Hippocampal formation (tissue), 2 donors: ENCODE results near the gene TPRG1L.

Experiments used
- DNase-seq, 2 donors: peaks; one replicate each; lab custom pipeline; 2025; lab: John Stamatoyannopoulos, UW

The TPRG1L gene

DNA sequence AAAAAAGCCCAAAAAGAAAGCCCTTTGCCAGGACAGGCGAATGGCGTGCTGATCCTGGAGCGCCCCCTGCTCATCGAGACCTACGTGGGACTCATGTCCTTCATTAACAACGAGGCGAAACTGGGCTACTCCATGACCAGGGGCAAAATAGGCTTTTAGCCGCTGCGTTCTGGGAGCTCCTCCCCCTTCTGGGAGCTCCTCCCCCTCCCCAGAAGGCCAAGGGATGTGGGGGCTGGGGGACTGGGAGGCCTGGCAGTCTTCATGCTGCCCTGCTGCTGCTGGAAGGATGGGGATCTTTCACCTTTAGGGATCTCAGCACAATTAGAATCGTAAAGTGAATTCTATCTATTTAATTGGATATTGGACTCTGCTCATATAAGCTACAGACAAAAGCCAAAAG is 3.6 kb downstream of the TPRG1L start:
- DNase-seq = no peak

DNA sequence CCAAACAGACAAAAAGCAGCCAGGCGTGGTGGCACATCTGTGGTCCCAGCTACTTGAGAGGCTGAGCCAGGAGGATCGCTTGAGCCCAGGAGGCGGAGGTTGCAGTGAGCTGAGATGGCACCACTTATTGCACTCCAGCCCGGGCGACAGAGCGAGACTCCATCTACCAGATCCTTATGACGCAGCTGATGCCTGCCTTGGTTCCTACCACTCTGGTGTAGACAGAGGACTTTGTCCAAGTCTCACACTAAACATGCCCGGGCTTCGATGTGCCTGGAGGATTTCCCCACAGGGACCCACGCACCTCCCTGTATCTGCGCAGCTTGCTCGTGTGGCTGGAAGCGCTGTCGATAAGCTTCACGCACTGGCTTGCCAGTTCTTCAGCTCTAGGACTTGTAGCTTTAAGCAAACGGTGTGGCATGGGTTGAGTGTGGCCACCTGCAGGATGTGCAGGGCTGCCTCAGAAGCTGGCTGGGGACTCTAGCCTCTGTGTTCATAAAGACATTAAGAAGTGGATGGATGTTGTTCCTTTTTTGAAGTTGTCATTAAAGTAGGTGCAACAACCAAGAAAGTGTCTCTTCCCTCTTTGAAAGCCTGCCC is 4.8 kb downstream of the TPRG1L start:
- DNase-seq = no peak

DNA sequence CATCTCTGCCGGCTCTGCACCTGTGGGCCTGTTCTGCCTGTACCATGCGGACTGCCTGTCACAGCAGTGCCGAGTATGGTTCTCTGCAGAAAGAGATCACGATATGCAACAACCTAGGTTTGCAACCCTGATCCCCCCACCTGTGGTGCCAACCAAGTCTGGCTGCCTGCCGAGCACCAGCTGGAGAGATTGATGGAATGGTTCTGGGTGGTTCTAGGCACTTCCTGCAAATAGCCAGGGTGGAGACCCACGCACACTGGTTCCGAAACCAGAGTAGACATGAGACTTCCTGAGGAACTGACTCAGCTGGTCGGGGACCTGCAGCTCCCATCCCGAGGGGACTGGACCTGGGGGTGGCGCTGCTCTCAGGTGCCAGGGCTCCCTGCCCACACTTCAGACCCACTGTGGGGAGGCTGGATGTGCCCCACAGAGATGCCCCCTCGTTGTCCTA is 5.4 kb downstream of the TPRG1L start:
- no peak for DNase-seq

DNA sequence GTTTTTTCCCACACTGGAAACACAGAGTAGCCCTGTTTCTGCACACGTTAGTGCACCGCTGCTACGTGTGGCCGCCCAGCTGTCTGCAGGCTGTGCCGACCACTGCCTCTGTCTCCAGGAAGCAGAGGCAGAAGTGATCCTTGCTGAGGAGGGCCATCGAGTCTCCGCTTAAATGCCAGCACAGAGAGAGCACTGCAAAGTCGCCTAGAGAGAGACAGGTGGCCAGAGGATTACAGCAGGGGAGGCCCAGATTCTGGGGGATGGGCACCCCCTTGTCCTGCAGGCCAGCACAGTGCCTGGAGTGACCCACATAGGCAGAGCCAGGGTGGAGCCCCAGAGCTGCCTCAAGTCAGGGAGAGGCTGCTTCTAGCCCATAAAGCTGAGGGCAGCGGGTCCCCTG is 6.1 kb downstream of the TPRG1L start:
- no peak for DNase-seq

DNA sequence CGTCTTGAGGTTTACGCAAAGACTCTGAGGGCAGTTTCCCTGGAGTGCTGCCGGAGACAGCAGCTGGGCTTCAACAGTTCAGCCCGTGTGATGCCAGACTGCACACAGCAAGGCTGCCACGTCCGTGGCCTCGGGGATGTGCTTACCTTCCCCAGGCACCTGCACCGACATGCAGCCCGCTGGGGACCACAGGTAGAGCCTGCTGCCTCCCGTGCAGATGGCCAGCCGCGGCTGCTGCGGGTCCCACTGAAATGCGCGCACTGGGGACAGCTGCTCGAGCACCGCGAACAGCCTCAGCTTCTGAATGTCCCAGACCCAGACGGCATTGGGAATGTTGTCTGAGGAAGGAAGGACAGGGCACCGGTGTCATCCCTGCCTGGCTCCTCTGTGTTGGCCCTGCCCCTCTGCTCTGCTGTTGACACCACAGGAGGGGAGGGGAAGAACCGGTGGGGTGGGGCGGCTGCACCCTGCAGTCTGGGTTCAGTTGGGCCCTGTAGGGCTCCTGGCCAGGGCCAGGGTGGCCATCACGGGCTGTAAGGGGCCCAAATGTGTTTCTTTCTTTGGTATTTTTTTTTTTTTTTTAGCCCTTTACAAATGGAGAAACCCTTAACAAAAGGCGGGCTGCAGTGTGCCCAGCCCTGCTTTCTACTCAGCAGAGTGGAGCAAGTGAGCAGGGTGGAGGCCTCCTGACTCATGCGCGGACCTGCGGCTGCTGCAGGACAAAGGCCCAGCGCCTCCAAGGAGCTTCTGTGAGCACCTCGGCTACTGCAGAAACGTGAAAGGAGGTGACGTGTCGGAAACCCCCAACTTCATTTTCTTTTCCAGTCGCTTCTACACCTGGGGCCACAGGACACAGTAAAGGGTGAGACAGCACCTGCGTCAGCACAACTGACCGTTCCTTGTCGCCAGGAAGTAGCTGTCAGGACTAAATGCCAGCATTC is 6.8 kb downstream of the TPRG1L start:
- DNase-seq = no peak

DNA sequence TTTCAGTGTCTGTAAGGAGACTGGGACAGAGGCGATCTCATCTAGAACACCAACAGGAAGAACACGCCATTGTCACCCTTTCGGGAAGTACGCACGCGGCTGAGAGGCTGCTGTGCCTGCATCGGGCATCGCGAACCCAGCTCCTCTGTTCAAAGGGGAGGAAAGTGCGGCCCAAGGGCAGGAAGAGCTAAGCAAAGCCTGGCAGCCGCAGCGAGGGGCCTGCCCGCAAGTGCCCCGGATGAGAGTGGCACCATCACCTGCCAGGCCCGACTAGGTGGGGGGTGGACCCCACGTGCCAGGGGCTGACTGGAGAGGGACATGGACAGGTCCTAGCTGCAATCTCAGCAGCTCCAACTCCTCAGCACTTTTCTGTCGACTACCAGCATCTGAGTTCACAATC is 7.5 kb downstream of the TPRG1L start:
- DNase-seq = no peak

DNA sequence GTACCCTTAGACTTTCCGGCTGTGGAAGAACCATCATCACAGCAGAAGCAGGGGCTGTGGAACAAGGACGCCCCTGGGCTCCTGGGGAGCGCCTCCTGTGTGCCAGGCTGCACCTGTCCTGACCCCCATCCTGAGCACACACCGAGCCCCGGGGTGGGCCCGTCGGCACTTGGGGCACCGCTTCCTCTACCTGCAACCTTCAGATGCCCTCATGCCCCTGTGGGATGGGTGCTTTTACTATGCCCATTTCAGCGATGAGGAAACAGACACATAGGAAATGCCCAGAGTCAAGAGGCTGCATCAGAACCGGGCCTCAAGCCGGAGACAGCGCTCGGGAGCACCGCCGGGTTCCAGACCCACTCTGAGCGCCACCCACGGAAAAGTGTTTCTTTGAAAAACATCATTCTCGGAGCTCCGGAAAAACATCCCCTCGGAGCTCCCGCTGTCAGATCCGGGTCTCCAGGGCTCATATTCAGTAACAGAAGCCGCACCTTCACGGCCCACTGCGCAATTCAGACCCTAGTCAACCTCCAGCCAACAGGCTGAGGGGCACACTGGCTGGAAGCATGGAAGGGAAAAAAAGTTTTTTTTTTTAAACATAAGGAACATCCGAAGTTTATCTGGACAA is 8.0 kb downstream of the TPRG1L start:
- no peak for DNase-seq

DNA sequence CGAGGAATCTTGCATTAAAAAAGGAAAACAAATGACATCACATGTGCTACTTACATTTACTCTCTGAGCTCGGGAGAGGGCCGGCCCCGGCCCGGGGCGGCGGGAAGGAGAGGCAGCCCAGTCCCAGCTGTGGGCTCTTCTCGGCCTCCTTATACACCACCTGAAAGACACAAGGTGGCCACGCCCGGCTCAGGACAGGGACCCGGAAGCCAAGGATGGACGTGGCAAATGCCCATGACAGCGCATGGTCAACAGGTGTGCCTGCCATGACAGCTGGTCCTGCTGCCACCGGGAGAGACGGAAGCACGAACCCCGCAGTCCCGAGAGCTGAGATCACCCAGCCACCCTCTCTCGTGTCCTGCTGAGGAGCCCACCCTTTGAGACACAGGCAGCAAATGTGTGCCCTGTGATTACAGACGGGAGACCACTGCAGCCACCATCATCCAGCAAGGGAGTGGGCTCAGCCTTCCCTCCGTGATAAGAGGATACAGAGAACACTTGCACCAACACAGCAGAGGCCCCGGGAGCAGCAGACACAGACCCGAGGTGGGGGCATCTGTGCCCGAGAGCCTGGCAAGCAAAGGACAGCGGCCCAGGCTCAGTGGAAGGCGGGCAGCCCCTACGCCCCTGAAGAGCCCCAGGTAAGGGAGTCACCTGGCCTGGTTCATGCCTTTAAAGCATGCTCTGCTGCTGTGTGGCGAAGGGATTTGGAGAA is 8.7 kb downstream of the TPRG1L start:
- DNase-seq = no peak

DNA sequence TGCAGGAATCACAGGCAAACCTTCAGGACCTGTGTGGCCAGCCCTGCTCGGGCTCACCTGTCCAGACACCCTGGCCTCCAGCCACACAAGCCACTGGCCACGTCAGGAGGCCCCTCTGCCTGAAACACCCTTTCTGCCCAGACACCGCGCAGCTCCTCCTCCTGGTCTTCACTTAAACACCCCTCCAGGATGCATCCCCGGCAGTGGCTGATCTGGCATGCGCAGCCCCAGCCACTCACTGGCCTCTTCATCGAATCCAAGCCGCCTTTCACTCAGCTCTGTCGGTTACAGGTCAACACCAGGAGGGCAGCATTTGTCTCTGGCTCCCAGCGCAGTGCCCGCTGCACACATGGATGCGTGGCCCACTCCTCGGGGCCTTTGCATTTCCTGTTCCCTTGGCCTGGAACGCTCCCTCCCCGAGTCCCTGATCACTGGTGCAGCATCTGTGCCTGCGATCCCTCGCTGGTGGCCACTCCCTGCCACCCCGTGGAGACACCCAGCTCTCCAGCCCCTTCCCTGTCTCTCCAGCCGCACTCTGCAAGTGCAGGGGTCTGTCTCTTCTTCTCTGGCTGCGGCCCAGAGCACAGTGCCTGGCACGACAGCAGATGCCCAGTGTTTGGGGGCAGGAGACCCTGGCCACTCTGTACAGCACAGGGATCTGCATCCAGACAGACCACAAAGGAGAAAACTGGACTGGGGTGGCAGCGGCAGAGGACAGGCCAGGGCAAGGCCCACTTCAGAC is 9.4 kb downstream of the TPRG1L start:
- DNase-seq = no peak

DNA sequence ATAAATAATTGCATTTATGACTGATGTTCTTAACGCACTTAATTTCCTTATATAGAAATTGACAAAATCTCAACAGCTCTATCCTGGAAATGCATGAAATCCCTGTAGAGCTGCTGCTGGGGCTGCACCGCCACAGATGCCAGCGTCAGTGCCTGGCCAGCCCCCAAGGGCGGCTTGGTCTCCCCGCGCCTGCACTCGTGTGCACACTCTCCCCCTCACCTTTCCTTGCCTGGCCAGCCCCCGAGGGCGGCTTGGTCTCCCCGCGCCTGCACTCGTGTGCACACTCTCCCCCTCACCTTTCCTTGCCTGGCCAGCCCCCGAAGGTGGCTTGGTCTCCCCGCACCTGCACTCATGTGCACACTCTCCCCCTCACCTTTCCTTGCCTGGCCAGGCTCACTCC is 11.3 kb downstream of the TPRG1L start:
- DNase-seq = no peak

DNA sequence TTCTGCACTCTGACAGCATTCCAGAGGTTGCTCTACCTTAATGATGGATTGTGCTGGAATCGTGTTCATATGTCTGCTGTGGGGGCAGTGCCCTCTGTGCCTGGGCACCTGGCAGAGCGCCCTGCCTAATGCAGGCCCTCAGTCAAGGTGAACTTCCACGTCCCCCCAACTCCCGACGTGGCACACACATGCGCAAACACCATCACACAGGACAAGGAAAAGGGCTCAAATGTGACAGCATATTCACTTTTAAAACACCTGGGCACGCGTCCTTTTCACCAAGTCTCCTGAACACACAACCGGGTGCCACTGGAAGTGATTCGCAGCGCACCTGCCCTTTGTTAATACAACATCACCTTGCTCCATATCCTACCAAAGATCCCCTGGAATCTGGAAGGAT is 11.7 kb downstream of the TPRG1L start:
- DNase-seq = no peak

DNA sequence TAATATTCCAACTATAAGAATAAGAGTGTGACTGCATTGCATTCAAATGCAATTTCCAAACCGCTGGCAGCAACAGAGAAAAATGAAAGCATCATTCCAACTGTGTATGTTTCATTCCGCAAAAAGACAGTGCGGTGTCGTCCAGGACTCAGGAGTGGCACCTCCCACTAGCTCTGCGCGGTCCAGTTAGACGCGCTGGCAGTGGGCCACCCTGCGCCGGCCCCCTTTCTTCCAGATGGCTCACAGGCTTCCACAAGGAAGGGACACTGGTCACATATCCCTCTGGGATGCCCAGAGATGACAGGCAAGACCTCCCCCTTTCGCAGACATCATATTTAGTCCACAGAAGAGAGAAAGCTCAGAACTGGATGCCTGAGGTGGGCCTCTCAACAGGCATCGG is 13.2 kb downstream of the TPRG1L start:
- no peak for DNase-seq

DNA sequence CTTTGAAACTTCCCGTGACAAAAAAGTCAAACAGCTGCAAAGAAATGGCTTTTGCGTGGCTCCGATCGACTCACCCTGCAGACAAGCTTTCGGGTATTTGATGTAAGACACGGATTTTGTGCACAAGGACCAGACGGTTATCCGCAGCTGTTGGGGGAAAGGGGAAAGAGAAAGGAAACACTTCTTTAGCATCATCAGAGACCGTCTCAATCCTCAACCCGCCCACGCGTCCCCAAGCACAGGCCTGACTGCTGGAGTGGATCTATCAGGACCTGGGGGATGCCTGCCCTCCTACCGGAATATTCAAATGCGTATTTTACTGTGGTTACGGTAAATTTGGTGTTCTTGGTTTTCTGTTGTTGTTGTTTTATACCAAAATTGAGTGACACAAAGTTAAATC is 13.9 kb downstream of the TPRG1L start:
- DNase-seq = no peak

DNA sequence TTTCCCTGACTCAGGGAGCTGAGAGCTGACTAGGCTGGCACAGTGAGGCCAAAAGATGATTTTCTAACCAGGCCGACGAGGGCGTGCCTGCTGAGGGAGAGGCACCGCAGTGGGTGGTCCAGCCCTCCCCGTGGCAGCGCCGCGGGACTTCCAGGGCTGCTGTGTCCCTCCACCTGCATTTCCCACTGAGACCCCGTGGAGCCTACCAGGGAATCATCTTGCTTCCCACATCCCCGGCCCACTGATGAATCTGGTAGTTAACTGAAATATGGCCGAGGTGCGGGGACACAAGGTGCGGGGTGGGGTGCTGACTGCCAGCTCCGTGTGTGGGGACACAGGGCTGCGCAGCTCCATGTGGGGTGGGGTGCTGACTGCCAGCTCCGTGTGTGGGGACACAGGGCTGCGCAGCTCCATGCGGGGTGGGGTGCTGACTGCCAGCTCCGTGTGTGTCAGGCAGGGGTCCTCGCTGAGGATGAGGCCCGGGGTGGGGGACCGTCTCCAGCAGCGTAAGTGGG is 14.6 kb downstream of the TPRG1L start:
- DNase-seq = no peak

DNA sequence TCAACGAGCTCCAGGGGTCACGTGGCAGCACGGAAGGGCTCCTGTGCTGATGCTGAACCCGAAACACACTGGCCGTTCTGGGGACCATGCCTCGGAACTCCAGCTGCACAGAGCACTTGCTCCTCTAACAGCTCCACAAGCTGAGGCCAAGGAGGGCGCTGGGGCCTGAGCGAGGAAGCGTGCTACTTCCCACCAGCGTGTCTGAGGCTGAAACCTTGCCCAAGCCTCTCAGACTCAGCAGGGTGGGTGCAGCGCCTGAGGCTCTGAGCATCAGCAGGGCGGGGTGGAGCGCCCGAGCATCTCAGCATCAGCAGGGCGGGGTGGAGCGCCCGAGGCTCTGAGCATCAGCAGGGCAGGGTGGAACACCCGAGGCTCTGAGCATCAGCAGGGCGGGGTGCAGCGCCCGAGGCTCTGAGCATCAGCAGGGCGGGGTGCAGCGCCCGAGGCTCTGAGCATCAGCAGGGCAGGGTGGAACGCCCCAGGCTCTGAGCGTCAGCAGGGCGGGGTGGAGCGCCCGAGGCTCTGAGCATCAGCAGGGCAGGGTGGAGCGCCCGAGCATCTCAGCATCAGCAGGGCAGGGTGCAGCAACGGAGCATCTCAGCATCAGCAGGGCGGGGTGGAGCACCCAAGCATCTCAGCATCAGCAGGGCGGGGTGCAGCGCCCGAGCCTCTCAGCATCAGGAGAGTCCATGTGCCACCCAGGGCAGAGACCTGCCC is 15.5 kb downstream of the TPRG1L start:
- no peak for DNase-seq

DNA sequence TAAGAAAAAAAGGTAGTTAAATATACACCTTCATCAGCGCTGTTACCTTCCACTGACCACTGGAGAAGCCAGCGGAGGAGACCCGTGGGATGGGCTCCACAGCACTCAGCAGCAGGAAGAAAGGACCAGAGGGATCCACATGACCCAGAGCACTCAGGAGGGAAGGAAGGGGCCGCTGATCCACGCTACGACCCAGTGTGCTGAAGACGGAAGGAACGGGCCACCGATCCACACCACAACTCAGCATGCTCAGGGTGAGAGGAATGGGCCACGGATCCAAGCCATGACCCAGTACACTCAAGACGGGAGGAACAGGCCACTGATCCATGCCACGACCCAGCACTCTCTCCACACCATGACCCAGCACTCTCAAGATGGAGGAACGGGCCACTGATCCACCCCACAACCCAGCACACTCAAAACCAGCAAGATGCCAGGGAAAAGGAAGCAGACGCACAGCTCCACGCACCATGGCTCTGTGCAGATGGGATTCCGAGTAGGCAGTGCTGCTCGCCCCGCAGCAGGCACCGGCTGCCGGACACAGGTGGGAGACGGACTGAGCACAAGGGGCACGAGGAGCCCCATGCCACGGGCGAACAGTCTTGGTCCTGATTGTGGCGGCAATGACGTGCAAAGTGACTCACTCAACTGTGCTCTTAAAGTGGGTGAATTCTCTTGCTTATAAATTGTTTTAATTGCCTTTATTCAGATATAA is 16.4 kb downstream of the TPRG1L start:
- no peak for DNase-seq

DNA sequence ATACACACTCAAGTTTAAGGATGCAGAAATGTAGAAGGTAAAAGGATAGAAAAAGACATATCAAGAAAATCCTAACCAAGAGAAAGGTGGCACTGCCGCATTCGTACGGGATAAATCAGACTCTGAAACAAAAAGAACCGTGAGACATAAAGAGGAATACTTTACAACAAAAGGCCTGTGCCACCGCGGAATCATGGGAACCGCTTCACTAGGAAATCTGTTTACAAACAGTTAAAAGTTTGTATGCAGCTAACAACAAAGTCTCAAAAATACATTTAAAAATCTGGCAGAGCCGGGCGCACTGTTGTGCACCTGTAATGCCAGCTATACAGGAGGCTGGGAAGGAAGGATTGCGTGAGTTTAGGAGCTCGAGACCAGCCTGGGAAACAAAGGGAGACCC is 17.0 kb downstream of the TPRG1L start:
- DNase-seq = no peak

DNA sequence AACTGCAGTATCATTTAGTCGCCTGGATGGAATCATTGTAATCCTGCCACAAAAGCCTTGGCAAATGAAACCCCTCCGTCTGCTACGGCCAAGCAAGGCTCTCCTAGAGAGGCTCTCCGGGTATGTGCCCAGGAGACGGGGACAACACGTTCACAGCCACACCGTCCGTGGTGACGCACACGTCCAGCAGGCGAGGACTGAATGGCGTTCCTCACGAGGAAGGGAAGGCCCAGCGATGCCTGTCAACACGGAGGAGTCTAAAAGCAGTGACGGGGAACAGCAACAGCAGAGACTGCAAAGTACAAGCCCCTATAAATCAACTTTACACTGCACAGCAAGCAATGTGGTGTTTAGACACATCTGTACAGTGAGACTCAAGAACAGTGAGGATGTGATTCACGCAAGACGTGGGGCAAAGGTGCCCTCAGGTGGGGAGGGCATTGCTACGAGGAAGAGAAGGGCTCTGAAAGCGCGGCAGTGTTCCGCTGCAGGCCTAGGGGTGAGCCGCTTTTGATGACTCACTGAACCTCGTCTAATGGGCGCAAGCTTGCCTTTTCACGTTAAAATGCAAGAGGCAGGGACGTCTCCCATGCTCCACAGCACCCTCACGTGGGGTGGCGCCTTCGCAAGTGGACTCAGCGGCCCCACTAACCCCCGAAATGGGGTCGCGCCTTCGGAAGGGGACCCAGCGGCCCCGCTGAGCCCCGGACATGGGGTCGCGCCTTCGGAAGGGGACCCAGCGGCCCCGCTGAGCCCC is 18.3 kb downstream of the TPRG1L start:
- no peak for DNase-seq

DNA sequence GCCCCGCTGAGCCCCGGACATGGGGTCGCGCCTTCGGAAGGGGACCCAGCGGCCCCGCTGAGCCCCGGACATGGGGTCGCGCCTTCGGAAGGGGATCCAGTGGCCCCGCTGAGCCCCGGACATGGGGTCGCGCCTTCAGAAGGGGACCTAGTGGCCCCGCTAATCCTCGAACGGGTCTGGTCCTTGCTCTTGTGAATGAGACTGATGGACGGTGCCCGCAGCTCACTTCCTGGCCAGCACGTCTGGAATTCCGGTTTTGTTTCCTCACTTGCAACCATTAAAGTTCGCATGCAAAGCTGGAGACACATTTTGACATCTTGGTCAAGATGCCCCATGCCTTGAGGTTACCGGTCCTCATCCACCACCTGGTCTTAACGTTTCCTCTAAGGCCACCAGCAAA is 19.5 kb downstream of the TPRG1L start:
- no peak for DNase-seq
